NCI-H2107 treated with DMSO at 0.1 percent for 48 hours (cell line): ENCODE results near the gene TET1.
A peak's percentile ranks its signal among the peaks of the same experiment; 100 is the strongest.
"Not testable (repeated sequence)": the region's sequence is repeated elsewhere in the genome, so short reads cannot be mapped to it uniquely, and the experiment has no call there.

ENCODE experiments used
- DNase-seq: peaks from one replicate; lab custom pipeline; 2025; ENCODE audit not compliant: unreplicated experiment; lab: John Stamatoyannopoulos, UW

Gene TET1

DNA sequence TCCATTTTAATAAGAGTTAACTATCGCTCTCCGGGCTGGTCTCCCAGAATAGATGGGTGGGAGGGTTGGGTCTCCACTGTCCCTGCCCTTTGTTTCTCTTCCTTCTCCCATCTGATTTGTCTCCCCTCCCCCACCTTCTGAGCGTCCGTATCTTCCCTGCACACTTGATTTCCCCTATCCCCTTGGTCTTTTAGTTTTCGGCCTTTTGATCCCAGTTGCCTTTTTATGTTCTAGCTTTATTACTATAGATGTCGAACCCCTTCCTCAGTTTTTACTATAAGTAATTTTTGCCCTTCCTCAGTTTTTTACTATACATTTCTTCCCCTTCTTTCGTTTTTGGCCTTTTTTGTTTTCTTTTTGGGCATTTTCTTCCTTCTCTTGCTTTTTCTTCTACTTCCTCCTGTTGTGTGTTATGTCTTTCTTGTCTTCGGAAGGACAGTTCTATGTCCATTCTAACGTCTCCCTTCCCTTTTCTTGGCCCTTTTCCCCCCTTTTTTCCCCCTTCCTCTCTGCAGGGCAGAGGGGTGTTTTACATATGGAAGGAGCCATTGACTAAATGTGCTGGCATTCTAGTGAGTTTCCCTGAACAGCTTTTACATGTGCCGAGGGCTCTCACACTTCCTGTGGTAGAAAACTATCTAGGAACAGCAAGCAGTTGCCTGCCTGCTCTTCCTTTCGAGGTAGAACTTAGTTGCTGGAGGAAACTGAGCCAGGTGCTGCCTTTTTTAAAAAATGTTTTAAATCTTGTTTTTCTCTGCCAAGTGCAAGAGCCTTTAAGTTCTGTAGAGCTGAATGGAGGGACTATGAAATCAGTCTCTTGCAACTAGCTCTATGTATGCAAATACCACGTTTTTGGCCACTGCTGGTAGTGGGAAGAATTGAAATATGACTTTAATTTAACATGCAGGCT is 2.8 kb downstream of the TET1 start:
- no peak for DNase-seq

DNA sequence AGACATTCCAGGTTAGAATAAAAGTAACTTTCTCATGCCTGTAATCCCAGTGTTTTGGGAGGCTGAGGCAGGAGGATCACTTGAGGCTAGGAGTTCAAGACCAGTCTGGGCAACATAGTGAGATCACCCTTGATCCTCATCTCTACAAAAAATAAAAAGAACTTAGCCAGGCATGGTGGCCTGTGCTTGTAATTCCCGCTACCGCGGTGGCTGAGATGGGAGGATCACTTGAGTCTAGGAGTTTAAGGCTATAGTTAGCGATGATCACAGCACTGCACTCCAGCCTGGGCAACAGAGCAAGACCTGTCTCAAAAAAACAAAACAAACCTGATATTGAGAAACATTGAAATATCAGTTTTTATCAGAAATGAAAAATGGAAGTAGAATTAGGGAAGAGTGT is 4.6 kb downstream of the TET1 start:
- no peak for DNase-seq

DNA sequence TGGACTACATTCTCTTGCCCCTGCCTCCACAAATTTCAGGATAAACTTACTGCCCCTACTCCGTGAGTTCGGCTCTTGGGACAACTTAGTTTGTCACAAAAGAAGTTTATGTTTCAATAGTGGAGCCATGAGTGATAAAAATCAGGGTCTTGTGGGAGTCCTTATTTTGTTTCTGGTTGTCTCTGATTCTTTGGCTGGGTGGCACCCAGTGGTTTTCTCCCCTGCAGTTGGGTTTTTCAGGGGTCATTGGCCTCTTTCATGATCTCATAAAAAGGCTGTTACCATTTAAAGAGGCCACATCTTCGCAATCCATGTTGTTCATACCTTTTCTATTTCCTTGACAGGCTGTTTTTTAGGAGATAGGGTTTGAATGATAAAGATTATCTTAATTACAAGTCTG is 5.5 kb downstream of the TET1 start:
- no peak for DNase-seq

DNA sequence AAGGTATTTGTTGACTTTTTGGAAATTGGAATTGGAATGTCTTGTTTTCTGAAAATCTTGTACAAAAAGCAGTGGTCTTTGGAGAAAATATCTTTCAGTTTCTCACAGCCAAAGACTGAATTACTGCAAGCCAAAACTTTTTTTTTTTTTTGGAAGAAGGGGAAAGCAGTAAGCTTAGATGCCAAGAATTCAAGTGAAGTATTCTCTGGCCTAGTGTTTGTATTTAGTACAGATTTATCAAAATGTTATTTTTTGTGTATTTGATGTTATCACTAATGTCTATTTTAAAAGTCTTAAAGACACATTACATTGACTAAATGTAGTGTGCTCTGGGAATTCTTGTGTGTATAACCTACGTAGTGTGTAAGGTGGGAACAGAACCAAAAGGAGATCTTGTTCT is 6.2 kb downstream of the TET1 start:
- no peak for DNase-seq

DNA sequence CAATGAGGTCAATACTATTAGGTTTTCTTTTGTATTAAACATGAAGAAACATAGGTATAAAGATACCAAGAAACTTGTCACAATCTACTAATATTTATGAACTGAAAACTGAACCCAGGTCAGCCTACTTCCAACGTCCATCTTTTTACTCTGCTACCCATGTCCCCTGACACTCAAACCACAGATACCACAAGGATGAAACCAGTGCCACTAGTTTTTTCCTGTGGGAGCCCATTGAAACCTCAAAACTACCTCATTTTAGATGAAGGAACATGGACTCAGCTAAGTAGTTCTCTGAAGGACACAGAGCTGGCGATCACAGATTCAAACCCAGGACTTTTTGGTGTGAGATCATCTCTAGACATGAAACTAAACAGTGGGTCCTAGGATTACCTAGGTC is 6.8 kb downstream of the TET1 start:
- no peak for DNase-seq

DNA sequence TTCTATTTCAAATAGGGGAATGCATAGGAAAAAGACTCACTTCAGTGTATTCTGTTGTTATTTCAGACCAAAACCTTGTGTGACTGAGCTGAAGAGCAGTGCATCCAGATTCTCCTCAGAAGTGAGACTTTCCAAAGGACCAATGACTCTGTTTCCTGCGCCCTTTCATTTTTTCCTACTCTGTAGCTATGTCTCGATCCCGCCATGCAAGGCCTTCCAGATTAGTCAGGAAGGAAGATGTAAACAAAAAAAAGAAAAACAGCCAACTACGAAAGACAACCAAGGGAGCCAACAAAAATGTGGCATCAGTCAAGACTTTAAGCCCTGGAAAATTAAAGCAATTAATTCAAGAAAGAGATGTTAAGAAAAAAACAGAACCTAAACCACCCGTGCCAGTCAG is 12.0 kb downstream of the TET1 start:
- no peak for DNase-seq

DNA sequence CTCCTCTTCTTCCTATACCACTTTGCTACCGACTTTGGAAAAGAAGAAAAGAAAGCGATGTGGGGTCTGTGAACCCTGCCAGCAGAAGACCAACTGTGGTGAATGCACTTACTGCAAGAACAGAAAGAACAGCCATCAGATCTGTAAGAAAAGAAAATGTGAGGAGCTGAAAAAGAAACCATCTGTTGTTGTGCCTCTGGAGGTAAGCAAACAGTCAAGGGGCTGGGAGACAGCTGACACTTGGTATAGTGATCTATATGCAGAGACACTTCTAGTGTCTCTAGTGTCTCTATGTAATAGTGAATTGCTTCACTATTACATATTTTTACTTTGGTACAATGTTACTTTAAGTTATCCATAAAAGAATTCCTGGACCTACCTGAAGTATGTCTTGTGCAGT is 13.9 kb downstream of the TET1 start:
- DNase-seq = no peak

DNA sequence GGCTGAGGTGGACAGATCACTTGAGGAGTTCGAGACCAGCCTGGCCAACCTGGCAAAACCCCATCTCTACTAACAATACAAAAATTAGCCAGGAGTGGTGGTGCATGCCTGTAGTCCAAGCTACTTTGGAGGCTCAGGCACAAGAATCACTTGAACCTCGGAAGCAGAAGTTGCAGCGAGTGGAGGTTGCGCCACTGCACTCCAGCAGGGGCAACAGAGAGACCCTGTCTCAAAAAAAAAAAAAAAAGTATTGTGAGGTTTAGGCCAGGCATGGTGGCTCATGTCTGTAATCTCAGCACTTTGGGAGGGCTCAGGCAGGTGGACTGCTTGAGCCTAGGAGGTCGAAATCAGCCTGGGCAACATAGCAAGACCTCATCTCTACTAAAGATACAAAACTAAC is 16.0 kb downstream of the TET1 start:
- no peak for DNase-seq

DNA sequence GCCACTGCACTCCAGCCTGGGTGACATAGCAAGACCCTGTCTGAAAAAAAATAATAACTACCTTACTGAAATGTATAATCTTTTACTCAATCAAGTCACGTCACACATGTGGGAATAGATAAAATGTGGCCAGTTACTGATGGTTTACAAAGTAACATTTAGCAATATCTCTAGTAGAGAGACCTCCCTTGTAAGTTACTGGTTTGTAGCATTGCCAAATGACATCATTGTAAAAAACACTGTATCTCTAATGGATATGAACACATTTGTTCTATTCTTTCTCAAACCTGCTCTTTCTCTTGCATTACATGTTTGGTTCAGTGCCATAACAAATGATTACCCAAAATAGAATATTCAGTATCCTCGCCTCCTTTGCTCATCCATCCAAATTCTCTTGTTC is 18.8 kb downstream of the TET1 start:
- no peak for DNase-seq

DNA sequence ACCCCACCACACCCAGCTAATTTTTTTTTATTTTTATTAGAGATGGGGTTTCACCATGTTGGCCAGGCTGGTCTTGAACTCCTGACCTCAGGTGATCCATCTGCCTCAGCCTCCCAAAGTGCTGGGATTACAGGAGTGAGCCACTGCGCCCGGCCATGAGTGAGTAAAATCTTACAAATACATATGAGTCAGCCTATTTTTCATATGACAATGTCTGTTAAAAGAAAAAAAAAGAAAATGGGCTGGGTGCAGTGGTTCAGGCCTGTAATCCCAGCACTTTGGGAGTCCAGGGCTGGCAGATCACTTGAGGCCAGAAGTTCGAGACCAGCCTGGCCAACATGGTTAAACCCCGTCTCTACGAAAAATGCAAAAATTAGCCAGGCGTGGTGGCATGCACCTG is 24.1 kb downstream of the TET1 start:
- not testable (repeated sequence) for DNase-seq

DNA sequence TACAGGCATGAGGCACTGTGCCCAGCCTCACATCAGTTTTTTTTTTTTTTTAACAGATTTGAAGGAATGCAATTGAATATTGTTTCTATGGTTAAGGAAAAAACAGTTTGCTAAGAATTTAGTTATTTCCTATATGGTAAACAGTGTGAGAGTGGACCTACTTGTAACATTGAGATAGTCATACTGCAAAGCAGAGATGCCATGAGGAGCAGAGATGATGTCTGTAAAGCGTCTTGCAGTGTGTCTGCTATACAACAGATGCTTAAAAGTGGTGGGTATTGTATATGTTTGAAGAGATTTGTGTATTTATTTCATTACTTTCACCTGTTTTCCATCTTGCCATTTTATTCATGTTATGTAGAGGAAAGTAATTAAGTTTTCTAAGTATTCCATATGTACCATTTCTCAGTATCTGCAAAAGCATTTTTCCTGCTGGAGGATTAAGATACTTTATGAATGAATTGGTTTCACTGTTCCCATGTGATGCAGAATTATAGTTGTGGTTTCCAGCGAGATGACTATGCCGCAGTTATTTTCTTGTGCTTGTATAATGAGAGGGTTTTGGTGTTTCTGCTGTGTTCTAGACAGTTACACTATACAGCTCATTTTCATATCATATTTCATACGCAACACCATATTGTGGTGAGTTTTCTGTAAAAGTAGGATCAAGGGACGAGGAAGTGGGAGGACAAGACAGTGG is 26.6 kb downstream of the TET1 start:
- DNase-seq = no peak

DNA sequence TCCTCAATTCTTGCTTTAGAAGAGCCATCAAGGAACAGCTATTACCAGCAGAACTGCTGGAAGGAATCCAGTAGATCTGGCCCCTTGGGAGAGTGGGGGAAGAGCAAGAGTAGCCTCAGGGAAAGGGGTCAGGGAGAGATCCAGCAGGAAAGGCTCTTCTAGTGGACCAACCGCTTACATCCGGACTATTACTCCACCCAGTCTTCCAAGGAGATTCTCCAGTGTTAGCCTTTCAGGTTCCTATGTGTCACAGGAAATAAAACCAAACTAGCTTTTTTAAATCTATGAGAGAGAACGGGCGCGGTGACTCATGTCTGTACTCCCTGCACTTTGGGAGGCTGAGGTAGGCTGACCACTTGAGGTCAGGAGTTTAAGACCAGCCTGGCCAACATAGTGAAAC is 34.3 kb downstream of the TET1 start:
- no peak for DNase-seq

DNA sequence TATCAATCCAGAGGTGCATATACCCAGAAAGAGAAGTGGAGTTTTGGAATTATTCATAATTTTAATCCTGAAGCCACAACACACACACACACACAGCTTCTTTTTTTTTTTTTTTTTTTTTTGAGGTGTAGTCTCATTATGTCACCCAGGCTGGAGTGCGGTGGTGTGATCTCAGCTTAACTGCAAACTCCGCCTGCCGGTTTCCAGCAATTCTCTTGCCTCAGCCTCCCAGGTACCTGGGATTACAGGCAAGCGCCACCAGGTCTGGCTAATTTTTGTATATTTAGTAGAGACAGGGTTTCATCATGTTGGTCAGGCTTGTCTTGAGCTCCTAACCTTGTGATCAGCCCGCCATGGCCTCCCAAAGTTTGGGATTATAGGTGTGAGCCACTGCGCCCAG is 35.4 kb downstream of the TET1 start:
- DNase-seq = no peak

DNA sequence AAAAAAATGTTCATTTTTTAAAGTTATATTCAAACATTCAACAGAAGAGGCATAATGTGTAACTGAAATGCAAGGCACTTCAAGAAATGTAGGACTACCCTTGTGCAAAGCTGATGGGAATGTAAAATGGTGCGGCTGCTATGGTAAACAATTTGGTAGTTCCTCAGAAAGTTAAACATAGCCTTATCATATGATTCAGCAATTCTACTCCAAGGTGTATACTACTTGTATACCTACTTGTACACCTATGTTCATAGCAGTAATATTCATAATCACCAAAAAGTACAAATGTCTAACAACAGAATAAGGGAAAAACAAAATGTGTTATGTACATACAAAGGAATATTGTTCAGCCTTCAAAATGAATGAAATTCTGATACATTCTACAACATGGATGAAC is 37.3 kb downstream of the TET1 start:
- no peak for DNase-seq

DNA sequence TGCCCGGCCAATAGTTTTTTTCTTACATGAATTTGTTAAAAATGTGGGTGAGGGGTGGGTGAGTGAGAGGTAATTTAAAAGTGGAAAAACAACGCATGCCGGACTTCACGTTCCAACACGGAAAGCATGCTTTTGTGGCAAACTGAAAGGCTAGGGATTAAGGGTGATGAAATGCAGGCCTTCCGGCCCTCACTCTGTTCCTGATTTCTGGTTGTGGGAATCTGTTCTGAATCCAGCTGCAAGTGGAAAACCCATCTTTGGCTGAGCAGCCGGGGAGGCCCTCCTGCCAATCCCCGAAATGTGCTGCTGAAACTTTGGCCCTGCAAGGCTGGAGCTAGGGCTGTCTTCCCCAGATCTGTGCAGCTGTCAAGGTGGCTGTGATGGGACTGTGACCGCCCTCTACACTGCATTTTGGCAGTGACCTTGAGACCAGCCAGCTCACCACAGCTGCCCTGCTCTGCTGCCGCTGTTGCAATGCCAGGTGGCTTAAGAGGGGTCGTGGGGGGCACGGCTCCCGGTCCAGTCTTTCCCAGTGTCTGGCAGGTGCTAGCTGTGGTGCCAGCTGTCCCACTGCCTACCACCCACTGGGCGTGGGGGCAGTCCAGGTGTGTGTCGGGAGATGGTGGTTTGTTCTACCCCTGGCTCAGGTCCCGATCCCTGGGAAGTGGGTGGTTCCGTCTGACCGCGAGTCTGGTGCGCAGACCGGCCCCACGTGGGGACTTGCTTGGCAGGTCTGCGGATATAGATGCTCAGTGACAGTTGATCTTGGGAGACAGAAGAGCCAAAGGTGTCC is 39.0 kb downstream of the TET1 start:
- peak; percentile 33 for DNase-seq

DNA sequence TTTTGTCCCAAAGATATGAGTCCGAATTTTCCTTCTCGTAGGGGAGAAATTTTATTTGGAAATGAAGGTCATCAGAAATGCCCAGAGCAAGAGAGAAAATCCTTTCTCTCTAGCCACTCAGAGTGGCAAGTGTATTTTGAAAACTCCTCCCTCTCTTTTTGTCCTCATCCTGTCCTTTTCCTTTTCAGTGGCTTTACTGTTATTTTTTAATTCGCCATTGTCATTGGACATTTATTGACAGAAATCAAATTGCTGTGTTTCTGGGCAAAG is 39.6 kb downstream of the TET1 start:
- no peak for DNase-seq

DNA sequence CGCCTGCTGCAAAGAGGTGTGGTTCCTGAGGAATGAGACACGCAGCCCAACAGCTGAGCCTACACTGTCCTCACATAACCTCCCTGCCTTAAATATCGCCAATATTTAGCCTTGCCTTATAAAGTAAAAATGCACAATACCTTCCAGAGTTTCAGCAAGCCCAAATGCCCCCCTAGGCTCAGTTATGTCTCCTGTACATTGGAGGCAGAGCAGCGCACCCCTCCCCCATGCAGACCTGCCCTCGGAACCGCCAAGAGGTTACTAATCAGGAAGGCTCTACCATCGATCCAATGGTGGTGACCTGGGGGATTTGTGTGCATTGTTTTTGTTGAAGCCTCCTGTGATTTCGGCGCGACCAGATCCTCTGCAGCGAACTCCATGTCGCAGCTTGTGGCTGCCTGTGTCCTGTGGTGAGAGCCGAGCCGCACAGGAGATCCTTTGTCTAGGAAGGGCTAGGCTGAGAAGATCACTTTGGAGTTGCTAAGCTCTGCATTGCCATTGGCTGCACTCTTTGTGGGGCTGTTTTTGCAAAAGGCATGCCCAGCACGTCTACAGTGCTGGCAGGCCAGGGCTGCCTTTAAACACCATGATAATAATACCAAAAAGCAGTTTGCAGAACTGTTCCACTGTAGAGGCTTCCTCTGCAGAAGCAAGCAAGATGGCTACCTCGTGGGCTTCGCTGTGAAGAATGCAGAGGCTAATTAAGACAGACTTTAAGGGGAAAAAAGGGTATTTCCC is 40.1 kb downstream of the TET1 start:
- peak; percentile 89 for DNase-seq

DNA sequence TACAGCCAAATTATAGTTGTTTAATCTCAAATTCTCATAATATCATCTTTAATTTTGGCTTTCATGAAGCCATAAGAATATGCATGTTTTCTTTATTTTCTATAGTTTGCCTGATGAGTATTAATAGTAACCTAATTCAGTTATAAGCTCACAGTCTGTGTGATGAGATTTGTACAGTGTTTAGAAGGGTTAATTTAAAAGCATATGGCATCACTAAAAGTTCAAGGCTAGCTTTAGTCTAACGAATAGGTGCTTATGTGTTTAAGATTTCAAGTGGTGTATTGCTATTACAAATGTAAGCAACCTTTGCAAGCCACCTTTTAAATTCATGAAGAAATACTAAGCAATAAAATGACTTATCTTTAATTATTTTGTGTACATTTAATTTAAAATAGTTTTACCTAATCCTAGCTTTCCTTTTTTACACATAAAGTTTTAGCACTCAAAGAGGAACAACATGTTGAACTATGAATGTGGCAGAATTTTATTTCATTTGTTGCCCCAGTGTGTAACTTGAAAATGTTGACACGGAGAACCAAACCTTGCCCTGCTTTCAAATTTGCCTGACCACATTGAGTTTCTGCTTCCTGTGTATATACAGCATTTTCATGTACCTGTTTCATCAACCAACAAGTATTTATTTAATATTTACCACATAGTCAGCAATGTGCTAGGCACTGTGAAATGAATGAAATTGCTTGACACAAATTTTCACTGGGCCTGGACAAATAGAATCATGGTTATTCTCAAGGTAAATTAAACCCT is 41.5 kb downstream of the TET1 start:
- no peak for DNase-seq

DNA sequence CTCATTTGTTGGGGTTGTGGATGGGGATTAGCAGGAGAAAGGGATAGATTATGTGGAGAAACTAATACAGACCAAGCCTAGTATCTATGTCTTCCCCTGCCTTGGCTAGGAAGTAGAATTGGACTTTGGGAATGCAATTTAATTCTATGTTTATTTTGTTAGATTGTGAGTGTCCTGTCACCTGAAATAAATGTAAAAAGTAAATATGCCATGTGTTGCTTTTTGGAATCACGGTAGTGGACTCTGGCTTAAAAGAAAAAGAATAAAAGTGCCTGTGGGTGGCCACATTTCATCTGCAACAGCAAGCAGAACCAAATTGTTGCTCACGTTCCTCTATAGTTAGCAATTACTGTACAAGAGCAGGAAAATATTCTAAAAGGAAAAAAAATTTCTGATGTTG is 42.3 kb downstream of the TET1 start:
- no peak for DNase-seq

DNA sequence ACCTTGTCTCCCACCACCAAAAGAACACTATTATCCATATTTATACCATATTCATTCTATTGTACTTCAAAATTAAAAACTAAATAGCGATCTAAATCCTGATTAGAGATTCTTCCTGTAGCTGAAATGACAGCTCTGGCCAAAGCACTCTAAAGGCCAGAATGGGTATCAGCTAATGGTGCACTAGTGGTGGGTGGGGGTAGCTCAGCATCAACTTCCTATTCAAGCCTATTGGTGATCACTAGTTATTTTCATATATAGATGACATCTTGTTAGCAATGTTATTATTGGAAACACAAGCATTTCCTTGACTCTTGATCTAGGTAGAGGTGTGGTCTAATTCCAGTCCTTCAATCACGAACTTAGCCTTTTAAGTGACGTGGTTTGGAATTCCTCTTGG is 43.6 kb downstream of the TET1 start:
- no peak for DNase-seq

DNA sequence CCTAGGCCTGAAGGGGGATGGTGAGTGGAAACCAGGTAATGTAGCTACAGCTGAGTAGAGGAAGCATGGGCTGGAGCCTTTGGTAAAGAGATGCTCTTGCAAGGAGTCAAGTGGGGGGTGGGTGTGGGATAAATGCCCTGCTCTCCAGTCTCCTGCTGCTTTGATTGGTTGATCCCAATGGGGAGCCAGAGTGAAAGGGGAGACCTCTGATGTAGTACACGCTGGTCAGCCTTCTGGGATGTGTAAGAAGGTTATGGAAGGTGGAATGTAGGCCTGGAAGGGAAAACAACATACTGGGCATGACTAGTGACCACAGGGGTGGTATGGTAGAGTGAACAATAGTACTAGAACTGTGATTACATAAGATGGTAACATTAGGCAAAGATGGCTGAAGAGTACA is 44.3 kb downstream of the TET1 start:
- no peak for DNase-seq
